SK-N-MC (cell line): ENCODE data around the gene SLC22A24.

Experiments
- DNase-seq: peaks from one replicate; pipeline ENCODE4 v3.0.0-alpha.2; 2011; ENCODE audit warnings: low read depth, low spot score
- H3K27ac ChIP-seq: fragments of 200-600 bp; sonication (generic); 2 replicates; pipeline ENCODE4 v1.5.1; 2016; ENCODE audit warnings: mixed run types
- H3K36me3 ChIP-seq: fragments of 200-600 bp; sonication (generic); 2 replicates; pipeline ENCODE4 v1.6.1; 2017; ENCODE audit warnings: antibody characterized with exemption, low read length, mixed read lengths; ENCODE audit not compliant: insufficient read depth
- H3K4me3 ChIP-seq: fragments of 200-600 bp; sonication (generic); 2 replicates; pipeline ENCODE4 v1.5.1; 2016
- H3K9ac ChIP-seq: fragments of 200-600 bp; sonication (generic); 2 replicates; pipeline ENCODE4 v1.8.0; 2017; ENCODE audit warnings: mixed run types, mixed read lengths; ENCODE audit not compliant: insufficient read length
- H3K9me3 ChIP-seq: fragments of 200-600 bp; sonication (generic); 2 replicates; pipeline ENCODE4 v1.6.1; 2017; ENCODE audit warnings: low read depth, mild to moderate bottlenecking, antibody characterized with exemption, low read length, moderate library complexity, mixed read lengths
- EZH2 ChIP-seq: fragments of 200-600 bp; sonication (generic); IDR thresholded peaks from one replicate; pipeline ENCODE4 v1.6.1; 2017; ENCODE audit warnings: antibody characterized with exemption
- FOXP2 ChIP-seq: optimal IDR thresholded peaks from 2 replicates; pipeline ENCODE3; 2011; ENCODE audit warnings: mild to moderate bottlenecking, moderate library complexity; ENCODE audit not compliant: insufficient read depth; ENCODE audit errors: extremely low read length, control extremely low read depth
- POLR2AphosphoS5 ChIP-seq: IDR thresholded peaks from 2 replicates; pipeline ENCODE4 v1.6.1; 2012; ENCODE audit warnings: mild to moderate bottlenecking, low read depth, low read length, borderline replicate concordance

Gene SLC22A24

GRCh38 chr11:63144121-63144520 lies at the start of gene SLC22A24:
Gene SLC22A24 (minus strand): TSS chr11:63144221. CDS start chr11:63143779, 442 bp downstream.
- TF ChIP-seq POLR2AphosphoS5: no peak
- no peak for TF ChIP-seq EZH2
- TF ChIP-seq FOXP2: no peak
- no peak for DNase-seq
- peak within 1 kb of the TSS; percentile 98 for H3K27ac ChIP-seq
- H3K36me3 ChIP-seq: no peaks in the 10 kb centered on the region
- no peaks in the 10 kb centered on the region for H3K9me3 ChIP-seq
- H3K9ac ChIP-seq: no peak within 1 kb of the TSS
- peak within 1 kb of the TSS; percentile 25 for H3K4me3 ChIP-seq

- Histone ChIP-seq H3K27ac (no peak overlapping the region), H3K4me3 (no peak overlapping the region), H3K9ac (no peak overlapping the region)
Measured at GRCh38 chr11:63180536-63180935, 36.5 kb upstream of the SLC22A24 start.

GRCh38 chr11:63179432-63180041 lies 35.5 kb upstream of the SLC22A24 start:
- no peak overlapping the region for H3K9ac ChIP-seq
- no peak overlapping the region for H3K4me3 ChIP-seq
- H3K36me3 ChIP-seq: no peaks in the 10 kb centered on the region
- TF ChIP-seq EZH2 (no peak), POLR2AphosphoS5 (no peak), FOXP2 (no peak)
- no peak overlapping the region for H3K27ac ChIP-seq
- no peaks in the 10 kb centered on the region for H3K9me3 ChIP-seq
- DNase-seq: no peak

More at GRCh38 chr11:63180536-63180935, 36.5 kb upstream of the SLC22A24 start:
- TF ChIP-seq EZH2 (no peak), FOXP2 (no peak), POLR2AphosphoS5 (no peak)
- no peaks in the 10 kb centered on the region for H3K36me3 ChIP-seq
- no peaks in the 10 kb centered on the region for H3K9me3 ChIP-seq
- no peak for DNase-seq

GRCh38 chr11:63177872-63178271 lies 33.9 kb upstream of the SLC22A24 start:
- Histone ChIP-seq H3K4me3 (no peak overlapping the region), H3K36me3 (no peaks in the 10 kb centered on the region), H3K9me3 (no peaks in the 10 kb centered on the region), H3K27ac (no peak overlapping the region), H3K9ac (no peak overlapping the region)
- TF ChIP-seq POLR2AphosphoS5: no peak
- TF ChIP-seq EZH2: no peak
- TF ChIP-seq FOXP2: no peak
- no peak for DNase-seq

GRCh38 chr11:63165706-63166310 lies 21.8 kb upstream of the SLC22A24 start:
- Histone ChIP-seq H3K27ac (no peak overlapping the region), H3K9me3 (no peaks in the 10 kb centered on the region), H3K36me3 (no peaks in the 10 kb centered on the region), H3K9ac (no peak overlapping the region), H3K4me3 (no peak overlapping the region)
- TF ChIP-seq FOXP2 (no peak), POLR2AphosphoS5 (no peak), EZH2 (no peak)
- no peak for DNase-seq

- no peak overlapping the region for H3K4me3 ChIP-seq
- H3K9ac ChIP-seq: no peak overlapping the region
- H3K27ac ChIP-seq: no peak overlapping the region
- no peak for DNase-seq
- TF ChIP-seq EZH2: no peak
- TF ChIP-seq POLR2AphosphoS5: no peak
- TF ChIP-seq FOXP2: no peak
- H3K9me3 ChIP-seq: no peaks in the 10 kb centered on the region
- no peaks in the 10 kb centered on the region for H3K36me3 ChIP-seq
Measured at GRCh38 chr11:63155794-63156193, 11.8 kb upstream of the SLC22A24 start.

GRCh38 chr11:63146581-63146980 lies 2.6 kb upstream of the SLC22A24 start:
- Histone ChIP-seq H3K36me3 (no peaks in the 10 kb centered on the region), H3K9me3 (no peaks in the 10 kb centered on the region), H3K4me3 (no peak overlapping the region), H3K27ac (no peak overlapping the region), H3K9ac (no peak overlapping the region)
- no peak for TF ChIP-seq EZH2
- TF ChIP-seq FOXP2: no peak
- TF ChIP-seq POLR2AphosphoS5: no peak
- no peak for DNase-seq

GRCh38 chr11:63142459-63142858 lies 1.6 kb downstream of the SLC22A24 start:
- no peak overlapping the region for H3K9ac ChIP-seq
- H3K36me3 ChIP-seq: no peaks in the 10 kb centered on the region
- no peak for DNase-seq
- no peak overlapping the region for H3K27ac ChIP-seq
- no peak overlapping the region for H3K4me3 ChIP-seq
- no peaks in the 10 kb centered on the region for H3K9me3 ChIP-seq
- TF ChIP-seq EZH2: no peak
- no peak for TF ChIP-seq POLR2AphosphoS5
- no peak for TF ChIP-seq FOXP2
